GM23248 (cell line): ENCODE data around the gene ADCY5.

Experiments
- EZH2 ChIP-seq: fragments of 200-600 bp; sonication (generic); IDR thresholded peaks from 2 replicates; pipeline ENCODE4 v1.6.1; 2018; ENCODE audit warnings: antibody characterized with exemption, mild to moderate bottlenecking; ENCODE audit not compliant: insufficient read depth, poor library complexity, severe bottlenecking
- EZH2phosphoT487 ChIP-seq: fragments of 200-600 bp; sonication (generic); IDR thresholded peaks from 2 replicates; pipeline ENCODE4 v1.6.1; 2018; ENCODE audit warnings: antibody characterized with exemption, moderate library complexity, mild to moderate bottlenecking, low read depth; ENCODE audit not compliant: insufficient read depth

GRCh38 chr3:123351501-123351900, 97.4 kb downstream of the ADCY5 start:
- TF ChIP-seq EZH2 = no peak
- TF ChIP-seq EZH2phosphoT487 = no peak
